Spleen (tissue), 11 donors: Measurements from ENCODE around the gene PPBP. TPM values are rescaled to one million over a fixed set of nuclear protein-coding genes. Genes with fewer than 3 reads are reported as not detected.

ENCODE experiments used
- DNase-seq: peaks from one replicate; pipeline ENCODE4 v3.0.0-alpha.2; 2020
- H3K27ac ChIP-seq, 8 donors: fragments of 200-600 bp; sonication (generic) in 7 of 8; 1 replicate in 4 of 8; 2 replicates in 4 of 8; pipeline versions ENCODE4 v1.5.0 to v1.8.0; 2016 to 2021; ENCODE audit warnings: inconsistent platforms in 4 of 8, mild to moderate bottlenecking in 4 of 8, moderate library complexity in 1 of 8
- H3K27me3 ChIP-seq, 7 donors: fragments of 200-600 bp; sonication (generic) in 6 of 7; replicated peaks in 1 of 7; 1 replicate in 4 of 7; 2 replicates in 3 of 7; pipeline versions ENCODE4 v1.5.0 to v1.8.0; 2016 to 2021; ENCODE audit warnings: inconsistent platforms in 3 of 7, mild to moderate bottlenecking in 1 of 7
- H3K36me3 ChIP-seq, 6 donors: fragments of 200-600 bp; sonication (generic) in 5 of 6; 1 replicate in 4 of 6; 2 replicates in 2 of 6; pipeline versions ENCODE4 v1.5.0 to v1.8.0; 2016 to 2021; ENCODE audit warnings: inconsistent platforms in 2 of 6
- H3K4me1 ChIP-seq, 6 donors: fragments of 200-600 bp; sonication (generic) in 5 of 6; 1 replicate in 3 of 6; 2 replicates in 3 of 6; pipeline versions ENCODE4 v1.5.0 to v1.8.0; 2016 to 2021; ENCODE audit warnings: inconsistent platforms in 3 of 6
- H3K4me3 ChIP-seq, 8 donors: fragments of 200-600 bp; sonication (generic) in 7 of 8; 1 replicate in 4 of 8; 2 replicates in 4 of 8; pipeline versions ENCODE4 v1.5.0 to v1.8.0; 2016 to 2021; ENCODE audit warnings: inconsistent platforms in 4 of 8, mild to moderate bottlenecking in 4 of 8, moderate library complexity in 2 of 8
- H3K9me3 ChIP-seq, 8 donors: fragments of 200-600 bp; sonication (generic) in 7 of 8; 1 replicate in 4 of 8; 2 replicates in 4 of 8; pipeline versions ENCODE4 v1.5.0 to v1.8.0; 2016 to 2021; ENCODE audit warnings: inconsistent platforms in 4 of 8
- POLR2A ChIP-seq, 3 donors: fragments of 450-650 bp; IDR thresholded peaks; one replicate each; pipeline ENCODE4 v1.5.1; 2017; ENCODE audit warnings: antibody characterized with exemption in 3 of 3, mild to moderate bottlenecking in 1 of 3
- POLR2AphosphoS5 ChIP-seq, 3 donors: sonication (generic); formaldehyde crosslinking; IDR thresholded peaks; one replicate each; pipeline ENCODE4 v1.5.1; 2017; ENCODE audit warnings: antibody characterized with exemption in 3 of 3
- WGBS, 5 donors: extraction: QIAGEN DNeasy Blood & Tissue Kit in 3 of 5; methylation state at CpG; one replicate each; pipeline versions ENCODE4 v1.1.5 to v1.1.7; 2013 to 2018; 5-methylcytosine and 5-hydroxymethylcytosine counted together
- intact Hi-C: fragments of 100-400 bp; cut with DNase I; formaldehyde crosslinking; loops from one replicate; pipeline ENCODE4 v1.15.0; 2023; ENCODE audit warnings: low total_unique reads
- polyA plus RNA-seq, 3 donors: library from polyadenylated mRNA; stranded (reverse); fragments of 200-250 nt; gene quantifications; one replicate each; pipeline ENCODE4 v1.2.1, GENCODE V29; 2013
- total RNA-seq, 7 donors: library from RNA; depleted of rRNA in 3 of 7; stranded (reverse); fragments of >200 nt in 3 of 7; fragmentation: NEBNext Ultra II Directional in 4 of 7; extraction: Animal tissue kit (Norgen Biotek cat#: 25700) in 4 of 7; gene quantifications; one replicate each; pipeline versions ENCODE4 v1.1.0 to v1.2.1, GENCODE V29; 2016 to 2021
- TF ChIP-seq, protein P1 (sequence below), 11 experiments: fragments of 200-600 bp in 7 of 11; fragments of 450-650 bp in 4 of 11; sonication (generic) in 4 of 11; IDR thresholded peaks in 8 of 11; conservative IDR thresholded peaks in 3 of 11; 1 replicate in 7 of 11; 2 replicates in 4 of 11; pipeline versions ENCODE4 v1.4.0 to v1.8.0; 2016 to 2021; ENCODE audit warnings: antibody characterized with exemption in 11 of 11, inconsistent platforms in 4 of 11, mild to moderate bottlenecking in 1 of 11
- donor health status: healthy with polysubstance abuse.
- donor health status: DM: no; HTN: no; CAD: no; lungs with moderate emphysema.
- donor health status: DM: no; HTN: no; CAD: no.
- donor health status: Bipolar disorder and iron deficiency.
- donor health status: healthy.
- donor health status: DM: no; HTN: no; CAD: no.
- donor health status: DM: yes; HTN: yes; CAD: no.

Gene PPBP
- total and polyA plus RNA-seq, 10 donors: 12.9 to 232 (median 102) TPM

DNA sequence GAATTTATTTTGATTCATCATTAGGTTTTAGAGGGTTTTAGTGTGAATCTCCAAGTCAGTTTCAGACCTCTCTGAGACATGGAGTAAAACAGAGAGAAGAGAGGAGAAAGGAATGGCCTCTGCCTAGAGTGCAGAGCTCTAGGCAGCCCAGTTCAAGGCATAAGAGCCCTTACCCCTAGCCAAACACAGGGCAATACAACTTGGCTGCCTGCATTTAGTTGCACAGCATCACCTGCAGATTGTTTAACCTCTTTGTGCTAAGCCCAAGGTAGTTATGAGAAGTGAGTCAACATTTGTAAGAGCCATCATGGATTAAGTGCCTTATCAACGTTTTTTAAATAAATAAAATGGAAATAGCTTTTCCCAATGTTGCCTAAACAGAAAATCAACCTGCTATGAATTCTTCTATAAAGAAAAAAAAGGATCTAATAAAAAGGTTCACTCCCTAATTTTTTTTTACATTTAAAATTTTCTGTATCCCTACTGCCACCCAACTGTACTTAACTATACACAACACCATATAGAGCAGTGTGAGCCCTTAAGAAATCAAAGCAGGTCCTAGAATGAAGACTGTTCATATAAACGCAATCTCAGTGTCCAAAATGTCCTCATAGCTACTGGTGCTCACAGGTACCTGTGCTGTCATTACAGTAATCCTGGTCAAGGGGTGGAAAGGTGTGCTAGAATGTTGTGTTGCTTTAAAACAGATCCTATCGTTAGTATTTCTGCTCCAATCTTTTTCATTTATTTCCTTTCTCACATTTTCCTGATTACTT lies 42.1 kb downstream of the PPBP start:
- WGBS, 5 donors: 71 to 85% (median 83%) methylated on average over 3 of the region's 3 CpGs
- no peaks in the 10 kb centered on the region for H3K36me3 ChIP-seq
- DNase-seq: no peak

DNA sequence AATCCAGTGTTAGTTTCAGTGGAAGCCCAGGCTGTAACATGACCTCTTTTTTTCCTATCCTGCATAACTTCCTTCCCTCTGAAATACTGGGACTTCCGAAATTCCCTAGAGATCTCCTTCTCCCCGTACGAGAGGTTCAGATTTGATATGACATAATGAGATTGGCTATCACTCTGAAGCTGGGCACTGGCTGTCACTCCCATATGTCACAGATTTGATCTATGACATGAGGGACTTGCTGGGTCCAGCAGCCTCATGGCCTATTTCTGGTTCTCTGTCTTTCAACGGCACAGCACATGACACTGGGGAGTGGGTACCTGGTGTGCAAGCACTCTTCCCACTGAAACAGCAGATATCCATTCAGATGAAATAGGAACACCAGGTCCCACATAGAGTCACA lies 42.9 kb downstream of the PPBP start:
- H3K27ac ChIP-seq: no peak overlapping the region
- peaks cover 0 to 10% (median 0%) of the 10 kb centered on the region in 6 donors for H3K4me1 ChIP-seq
- DNase-seq: no peak
- H3K9me3 ChIP-seq: no peaks in the 10 kb centered on the region
- peaks cover 0 to 34% (median 24%) of the 10 kb centered on the region in 7 donors for H3K27me3 ChIP-seq
- H3K36me3 ChIP-seq: no peaks in the 10 kb centered on the region
- no peak for TF ChIP-seq POLR2A (IDR thresholded peaks at IDR 0.05)
- no peak for TF ChIP-seq POLR2AphosphoS5 (IDR thresholded peaks at IDR 0.05)
- TF ChIP-seq, protein P1, sequence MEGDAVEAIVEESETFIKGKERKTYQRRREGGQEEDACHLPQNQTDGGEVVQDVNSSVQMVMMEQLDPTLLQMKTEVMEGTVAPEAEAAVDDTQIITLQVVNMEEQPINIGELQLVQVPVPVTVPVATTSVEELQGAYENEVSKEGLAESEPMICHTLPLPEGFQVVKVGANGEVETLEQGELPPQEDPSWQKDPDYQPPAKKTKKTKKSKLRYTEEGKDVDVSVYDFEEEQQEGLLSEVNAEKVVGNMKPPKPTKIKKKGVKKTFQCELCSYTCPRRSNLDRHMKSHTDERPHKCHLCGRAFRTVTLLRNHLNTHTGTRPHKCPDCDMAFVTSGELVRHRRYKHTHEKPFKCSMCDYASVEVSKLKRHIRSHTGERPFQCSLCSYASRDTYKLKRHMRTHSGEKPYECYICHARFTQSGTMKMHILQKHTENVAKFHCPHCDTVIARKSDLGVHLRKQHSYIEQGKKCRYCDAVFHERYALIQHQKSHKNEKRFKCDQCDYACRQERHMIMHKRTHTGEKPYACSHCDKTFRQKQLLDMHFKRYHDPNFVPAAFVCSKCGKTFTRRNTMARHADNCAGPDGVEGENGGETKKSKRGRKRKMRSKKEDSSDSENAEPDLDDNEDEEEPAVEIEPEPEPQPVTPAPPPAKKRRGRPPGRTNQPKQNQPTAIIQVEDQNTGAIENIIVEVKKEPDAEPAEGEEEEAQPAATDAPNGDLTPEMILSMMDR (IDR thresholded peaks at IDR 0.05 in 8 of 11, conservative IDR thresholded peaks at IDR 0.05 in 3 of 11): no peak
- 63 to 84% (median 74%) methylated on average over 4 of the region's 4 CpGs for WGBS, 5 donors
- intact Hi-C loops: no loop called here
- H3K4me3 ChIP-seq: no peak overlapping the region

More for the DNA sequence above, 42.1 kb downstream of the PPBP start:
- Histone ChIP-seq H3K27me3 (peaks cover 0 to 34% (median 24%) of the 10 kb centered on the region in 7 donors), H3K9me3 (no peaks in the 10 kb centered on the region), H3K27ac (no peak overlapping the region), H3K4me1 (peaks cover 0 to 10% (median 0%) of the 10 kb centered on the region in 6 donors), H3K4me3 (no peak overlapping the region)
- intact Hi-C loops: no loop called here
- TF ChIP-seq, protein P1 (IDR thresholded peaks at IDR 0.05 in 8 of 11, conservative IDR thresholded peaks at IDR 0.05 in 3 of 11): no peak
- TF ChIP-seq POLR2AphosphoS5 (IDR thresholded peaks at IDR 0.05) (no peak), POLR2A (IDR thresholded peaks at IDR 0.05) (no peak)

DNA sequence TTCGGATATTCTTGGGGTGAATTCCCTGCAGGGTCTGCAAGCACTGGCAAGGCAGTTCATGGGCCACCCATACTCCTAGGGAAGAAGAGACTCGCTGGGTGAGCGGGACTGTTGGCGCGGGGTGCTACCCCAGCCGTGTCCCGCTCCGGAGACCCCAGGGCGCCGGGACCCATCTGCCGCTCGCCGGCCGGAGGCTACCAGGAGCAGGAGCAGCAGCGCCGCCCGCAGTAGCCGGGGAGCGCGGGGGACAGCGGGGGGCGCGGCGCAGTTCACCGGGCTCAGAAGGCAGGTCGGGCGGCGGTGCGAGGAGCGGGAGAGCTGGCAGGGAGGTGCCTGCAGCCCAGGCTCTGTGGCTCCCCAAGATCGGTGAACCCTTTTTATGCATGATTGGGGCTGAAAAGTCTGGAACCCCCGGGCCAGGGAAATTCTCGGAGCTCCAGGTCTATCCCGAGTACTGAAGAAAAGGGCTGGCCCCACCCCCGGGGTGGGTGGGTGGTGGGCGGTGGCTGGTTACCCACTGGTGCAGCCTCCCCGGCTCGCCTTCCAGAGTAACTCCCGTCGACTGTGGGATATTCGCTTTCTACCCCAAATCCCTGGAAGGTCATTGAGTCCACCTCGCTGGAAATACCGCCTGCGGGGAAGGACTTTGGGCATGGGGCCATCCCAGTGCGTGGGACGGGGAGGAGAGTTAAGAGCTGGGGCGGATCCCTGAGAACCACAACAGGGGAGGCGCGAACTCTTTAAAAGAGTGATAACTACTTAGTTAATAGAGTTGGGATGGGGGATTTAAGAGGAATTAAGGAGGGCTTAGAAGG lies 43.7 kb downstream of the PPBP start:
- 9 to 26% (median 10%) methylated on average over 37 to 49 of the region's 49 CpGs for WGBS, 5 donors
- peak; percentile 73 for DNase-seq
- Histone ChIP-seq H3K4me3 (peak overlapping the region in 3 of 8 donors; percentile 15 to 58 (median 27)), H3K27me3 (peaks cover 0 to 34% (median 24%) of the 10 kb centered on the region in 7 donors), H3K27ac (no peak overlapping the region), H3K36me3 (no peaks in the 10 kb centered on the region), H3K4me1 (peaks cover 0 to 10% (median 0%) of the 10 kb centered on the region in 6 donors), H3K9me3 (no peaks in the 10 kb centered on the region)
- intact Hi-C loops: no loop called here
- TF ChIP-seq, protein P1 (IDR thresholded peaks at IDR 0.05 in 8 of 11, conservative IDR thresholded peaks at IDR 0.05 in 3 of 11): no peak
- TF ChIP-seq POLR2AphosphoS5 (IDR thresholded peaks at IDR 0.05) (peak in 1 of 3 donors; percentile 11), POLR2A (IDR thresholded peaks at IDR 0.05) (no peak)

DNA sequence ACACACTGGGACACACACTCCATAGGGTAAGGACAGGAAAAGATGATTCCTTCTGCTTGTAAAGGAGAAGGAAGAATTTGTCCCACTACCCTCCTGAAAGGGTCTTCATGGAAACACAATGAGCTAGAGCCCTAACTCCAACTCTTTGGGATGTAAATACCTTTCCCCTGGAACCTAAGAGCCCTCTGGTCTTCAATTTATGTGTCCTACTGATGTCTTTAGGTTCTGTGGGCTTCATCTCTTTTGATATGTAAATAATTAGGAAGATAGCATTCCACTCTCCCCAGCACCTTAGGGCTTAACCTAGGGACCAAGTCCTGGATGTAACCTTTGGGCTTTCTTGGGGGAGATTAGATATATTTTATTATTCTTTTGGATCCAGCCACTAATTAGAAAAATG lies 44.4 kb downstream of the PPBP start:
- DNase-seq: no peak
- no peaks in the 10 kb centered on the region for H3K9me3 ChIP-seq
- H3K27ac ChIP-seq: no peak overlapping the region
- TF ChIP-seq POLR2AphosphoS5 (IDR thresholded peaks at IDR 0.05) (no peak), POLR2A (IDR thresholded peaks at IDR 0.05) (no peak)
- TF ChIP-seq, protein P1 (IDR thresholded peaks at IDR 0.05 in 8 of 11, conservative IDR thresholded peaks at IDR 0.05 in 3 of 11): no peak
- peaks cover 0 to 34% (median 24%) of the 10 kb centered on the region in 7 donors for H3K27me3 ChIP-seq
- intact Hi-C loops: no loop called here
- no peak overlapping the region for H3K4me3 ChIP-seq
- peaks cover 0 to 10% (median 0%) of the 10 kb centered on the region in 6 donors for H3K4me1 ChIP-seq
- no peaks in the 10 kb centered on the region for H3K36me3 ChIP-seq
